Measurements from ENCODE around the gene SYNE1.
A peak's percentile ranks its signal among the peaks of the same experiment; 100 is the strongest.
"Not testable (repeated sequence)": the region's sequence is repeated elsewhere in the genome, so short reads cannot be mapped to it uniquely, and the experiment has no call there.

Gene SYNE1, protein sequence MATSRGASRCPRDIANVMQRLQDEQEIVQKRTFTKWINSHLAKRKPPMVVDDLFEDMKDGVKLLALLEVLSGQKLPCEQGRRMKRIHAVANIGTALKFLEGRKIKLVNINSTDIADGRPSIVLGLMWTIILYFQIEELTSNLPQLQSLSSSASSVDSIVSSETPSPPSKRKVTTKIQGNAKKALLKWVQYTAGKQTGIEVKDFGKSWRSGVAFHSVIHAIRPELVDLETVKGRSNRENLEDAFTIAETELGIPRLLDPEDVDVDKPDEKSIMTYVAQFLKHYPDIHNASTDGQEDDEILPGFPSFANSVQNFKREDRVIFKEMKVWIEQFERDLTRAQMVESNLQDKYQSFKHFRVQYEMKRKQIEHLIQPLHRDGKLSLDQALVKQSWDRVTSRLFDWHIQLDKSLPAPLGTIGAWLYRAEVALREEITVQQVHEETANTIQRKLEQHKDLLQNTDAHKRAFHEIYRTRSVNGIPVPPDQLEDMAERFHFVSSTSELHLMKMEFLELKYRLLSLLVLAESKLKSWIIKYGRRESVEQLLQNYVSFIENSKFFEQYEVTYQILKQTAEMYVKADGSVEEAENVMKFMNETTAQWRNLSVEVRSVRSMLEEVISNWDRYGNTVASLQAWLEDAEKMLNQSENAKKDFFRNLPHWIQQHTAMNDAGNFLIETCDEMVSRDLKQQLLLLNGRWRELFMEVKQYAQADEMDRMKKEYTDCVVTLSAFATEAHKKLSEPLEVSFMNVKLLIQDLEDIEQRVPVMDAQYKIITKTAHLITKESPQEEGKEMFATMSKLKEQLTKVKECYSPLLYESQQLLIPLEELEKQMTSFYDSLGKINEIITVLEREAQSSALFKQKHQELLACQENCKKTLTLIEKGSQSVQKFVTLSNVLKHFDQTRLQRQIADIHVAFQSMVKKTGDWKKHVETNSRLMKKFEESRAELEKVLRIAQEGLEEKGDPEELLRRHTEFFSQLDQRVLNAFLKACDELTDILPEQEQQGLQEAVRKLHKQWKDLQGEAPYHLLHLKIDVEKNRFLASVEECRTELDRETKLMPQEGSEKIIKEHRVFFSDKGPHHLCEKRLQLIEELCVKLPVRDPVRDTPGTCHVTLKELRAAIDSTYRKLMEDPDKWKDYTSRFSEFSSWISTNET (N-terminal part only)

DNA sequence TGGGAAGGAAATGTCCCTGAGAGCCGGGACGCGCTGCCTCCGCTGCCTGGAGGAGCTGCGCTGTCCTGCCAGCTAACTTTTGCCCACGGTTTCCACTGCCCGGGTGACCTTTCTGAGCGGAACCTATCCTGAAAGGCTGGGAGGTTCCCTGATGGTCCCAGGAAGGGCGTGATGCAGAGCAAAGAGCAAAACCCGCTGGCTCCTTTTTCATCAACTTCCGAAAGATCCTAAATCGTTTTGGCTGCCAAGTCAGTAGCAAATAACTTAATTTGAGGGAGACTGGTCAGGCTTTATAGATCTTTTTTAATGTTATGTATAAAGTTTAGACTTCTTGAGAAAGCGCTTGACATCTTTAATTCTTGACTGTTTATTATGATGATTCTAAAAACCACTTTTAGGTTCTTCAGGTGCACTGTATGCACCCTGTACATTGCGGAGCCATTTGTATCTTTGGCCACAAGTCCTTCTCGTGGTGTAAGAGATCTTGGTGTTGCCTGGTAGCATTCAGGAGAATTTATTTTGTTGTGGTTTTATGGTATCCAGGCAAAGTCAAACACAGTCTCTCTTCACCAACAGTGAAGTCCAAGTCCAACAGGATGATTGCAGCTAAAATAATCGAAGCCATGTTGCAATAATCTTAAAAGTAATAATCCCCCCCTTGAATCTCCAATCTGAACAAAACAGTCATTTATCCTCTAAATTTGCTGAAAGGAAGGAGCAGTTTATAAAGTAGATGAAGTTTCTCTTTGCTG is at the start of gene SYNE1:
TSS of gene SYNE1 (minus strand) at position 67 of the 752 bp plus-strand sequence. CDS start 9,031 bp downstream, outside the sequence.
- no peak for DNase-seq (ENCODE audit: low read depth)

DNA sequence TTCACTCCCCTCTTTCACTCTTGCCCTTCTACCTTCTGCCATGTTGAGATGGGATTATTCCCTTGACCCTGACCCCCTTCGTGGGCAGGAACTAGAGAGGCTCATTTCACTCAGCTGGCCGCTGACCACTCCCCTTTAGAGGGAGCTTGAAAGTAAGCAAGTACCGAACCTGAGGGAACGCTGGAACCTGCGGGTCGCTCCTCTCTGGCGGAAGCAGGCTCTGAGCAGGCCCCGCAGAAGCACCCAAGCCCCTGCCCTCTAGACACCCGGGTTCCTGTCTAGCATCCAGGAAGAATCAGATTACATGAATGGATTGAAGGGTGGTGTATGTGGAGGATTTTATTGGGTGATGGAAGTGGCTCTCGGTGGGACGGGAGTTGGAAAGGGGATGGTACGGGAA is 48.7 kb upstream of the SYNE1 start:
- DNase-seq (ENCODE audit: low read depth): no peak

DNA sequence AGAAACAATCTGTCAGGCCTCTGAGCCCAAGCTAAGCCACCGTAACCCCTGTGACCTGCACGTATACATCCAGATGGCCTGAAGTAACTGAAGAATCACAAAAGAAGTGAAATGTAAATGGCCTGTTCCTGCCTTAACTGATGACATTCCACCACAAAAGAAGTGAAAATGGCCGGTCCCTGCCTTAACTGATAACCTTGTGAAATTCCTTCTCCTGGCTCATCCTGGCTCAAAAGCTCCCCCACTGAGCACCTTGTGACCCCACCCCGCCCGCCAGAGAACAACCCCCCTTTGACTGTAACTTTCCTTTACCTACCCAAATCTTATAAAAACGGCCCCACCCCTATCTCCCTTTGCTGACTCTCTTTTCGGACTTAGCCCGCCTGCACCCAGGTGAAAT is 45.8 kb upstream of the SYNE1 start:
- DNase-seq (ENCODE audit: low read depth): not testable (repeated sequence)

DNA sequence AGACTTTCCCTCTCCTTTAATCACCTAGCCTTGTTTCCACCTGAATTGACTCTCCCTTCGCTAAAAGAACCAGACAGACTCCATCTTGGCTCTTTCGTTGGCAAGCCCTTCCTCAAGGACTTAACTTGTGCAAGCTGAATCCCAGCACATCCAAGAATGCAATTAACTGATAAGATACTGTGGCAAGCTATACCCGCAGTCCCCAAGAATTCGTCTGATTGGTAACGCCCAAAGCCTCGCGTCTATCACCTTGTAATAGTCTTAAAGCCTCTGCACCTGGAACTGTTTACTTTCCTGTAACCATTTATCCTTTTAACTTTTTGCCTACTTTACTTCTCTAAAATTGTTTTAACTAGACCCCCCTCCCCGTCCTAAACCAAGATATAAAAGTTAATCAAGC is 45.0 kb upstream of the SYNE1 start:
- no peak for DNase-seq (ENCODE audit: low read depth)

DNA sequence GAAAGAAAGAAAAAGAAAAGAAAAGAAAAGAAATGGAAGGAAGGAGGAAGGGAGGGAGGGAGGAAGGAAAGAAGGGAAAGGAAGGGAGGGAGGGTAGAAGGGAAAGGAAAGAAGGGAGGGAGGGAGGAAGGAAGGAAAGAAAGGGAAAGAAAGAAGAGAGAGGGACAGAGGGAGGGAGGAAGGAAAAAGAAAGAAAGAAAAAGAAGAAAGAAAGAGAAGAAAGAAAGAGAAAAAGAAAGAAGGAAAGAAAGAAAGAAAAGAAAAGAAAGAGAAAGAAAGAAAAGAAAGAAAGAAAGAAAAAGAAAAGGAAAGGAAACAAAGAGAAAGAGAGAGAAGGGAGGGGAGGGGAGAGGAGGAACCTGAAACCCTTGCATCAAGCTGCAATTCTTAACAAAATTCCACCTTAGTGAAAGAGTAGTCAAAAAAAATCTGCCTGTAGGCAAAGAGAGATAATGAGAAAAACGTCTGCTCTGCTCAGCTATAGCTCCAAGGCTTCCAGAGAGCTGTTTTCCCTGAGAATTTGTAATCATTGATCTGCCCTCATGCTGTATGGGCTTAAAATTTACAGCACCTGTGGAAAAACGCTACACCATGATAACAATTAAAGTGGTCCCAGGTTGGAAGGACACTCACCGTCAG is 43.8 kb upstream of the SYNE1 start:
- no peak for DNase-seq (ENCODE audit: low read depth)

DNA sequence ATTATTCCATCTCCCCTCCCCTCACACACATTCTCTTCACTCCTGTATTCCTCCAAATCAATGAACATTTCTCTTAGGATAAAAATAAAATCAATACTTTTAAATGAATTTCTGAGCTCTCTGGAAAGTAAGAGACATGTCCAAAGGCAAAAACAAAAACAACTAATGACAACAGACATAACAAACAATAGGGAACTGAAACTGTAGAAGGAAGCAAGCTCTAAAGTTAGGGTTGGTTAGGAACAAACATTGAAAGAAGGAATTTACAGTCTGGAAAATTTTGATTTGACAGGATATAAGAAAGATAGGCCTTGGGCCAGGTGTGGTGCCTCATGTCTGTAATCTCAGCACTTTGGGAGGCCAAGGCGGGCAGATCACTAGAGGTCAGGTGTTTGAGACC is 43.0 kb upstream of the SYNE1 start:
- DNase-seq (ENCODE audit: low read depth): no peak

DNA sequence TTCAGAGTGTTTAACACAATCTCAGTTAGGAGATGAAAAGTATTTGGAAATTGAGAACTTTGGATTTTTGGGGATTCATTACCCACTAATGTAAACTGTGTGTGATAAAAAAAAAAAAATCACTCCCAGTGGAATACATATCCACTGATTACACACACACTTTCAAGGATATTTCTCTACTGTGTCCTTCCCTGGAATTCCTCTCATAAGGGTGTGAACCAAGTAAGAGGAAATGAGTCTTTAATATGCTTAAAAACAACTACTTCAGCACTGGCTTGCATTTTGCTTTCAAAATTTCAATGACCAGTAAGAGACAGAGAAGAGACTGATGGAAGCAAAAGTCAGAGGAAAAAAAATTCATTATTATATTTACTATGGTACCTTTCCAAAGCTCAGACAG is 36.1 kb upstream of the SYNE1 start:
- no peak for DNase-seq (ENCODE audit: low read depth)

DNA sequence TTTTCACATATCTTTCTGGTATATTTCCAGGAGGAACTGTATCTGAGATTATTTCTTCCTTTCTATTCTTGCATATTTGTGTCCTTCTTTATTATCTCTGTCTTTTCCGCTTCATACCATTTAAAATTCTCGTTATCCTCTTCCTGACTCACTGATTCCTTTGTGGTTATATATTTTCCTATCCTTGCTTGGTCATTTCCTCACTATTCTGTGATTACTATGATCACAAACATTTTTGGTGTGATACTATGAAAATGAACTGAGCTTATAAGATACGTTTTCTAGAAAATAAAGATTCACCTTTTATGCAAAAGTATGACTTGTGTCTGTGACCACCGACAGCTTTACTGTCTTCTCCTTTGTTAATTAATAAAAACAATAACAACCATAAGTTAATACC is 34.0 kb upstream of the SYNE1 start:
- no peak for DNase-seq (ENCODE audit: low read depth)

DNA sequence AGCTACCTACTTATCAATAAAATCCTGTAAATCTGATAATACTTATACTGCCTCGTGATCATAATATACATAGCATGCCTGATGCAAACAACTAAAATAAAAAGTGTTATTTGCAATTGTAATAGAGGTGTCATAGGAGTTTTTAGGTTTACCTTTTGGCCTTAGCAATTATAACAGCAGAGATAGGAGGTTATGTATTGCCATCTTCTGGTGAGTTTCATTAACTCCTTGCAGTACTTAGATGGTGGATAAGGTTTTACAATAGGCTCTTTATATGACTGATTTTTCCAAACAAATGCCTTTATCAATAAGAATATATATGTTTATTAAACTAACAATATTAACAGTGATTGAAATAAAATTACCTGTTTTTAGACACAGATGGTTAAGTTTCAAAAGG is 32.7 kb upstream of the SYNE1 start:
- no peak for DNase-seq (ENCODE audit: low read depth)

DNA sequence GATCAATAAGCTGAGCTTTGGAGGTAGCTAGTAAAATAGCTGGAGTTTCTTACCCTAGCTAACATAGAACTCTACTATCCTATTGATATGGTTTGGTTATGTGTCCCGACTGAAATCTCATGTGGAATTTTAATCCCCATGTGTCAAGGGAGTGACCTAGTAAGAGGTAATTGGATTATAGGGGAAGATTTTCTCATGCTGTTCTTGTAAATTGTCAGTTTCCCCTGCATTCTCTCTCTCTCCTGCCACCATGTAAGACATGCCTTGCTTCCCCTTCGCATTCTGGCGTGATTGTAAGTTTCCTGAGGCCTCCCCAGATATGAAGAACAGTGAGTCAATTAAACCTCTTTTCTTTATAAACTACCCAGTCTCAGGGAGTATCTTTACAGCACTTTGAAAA is 24.6 kb upstream of the SYNE1 start:
- no peak for DNase-seq (ENCODE audit: low read depth)

DNA sequence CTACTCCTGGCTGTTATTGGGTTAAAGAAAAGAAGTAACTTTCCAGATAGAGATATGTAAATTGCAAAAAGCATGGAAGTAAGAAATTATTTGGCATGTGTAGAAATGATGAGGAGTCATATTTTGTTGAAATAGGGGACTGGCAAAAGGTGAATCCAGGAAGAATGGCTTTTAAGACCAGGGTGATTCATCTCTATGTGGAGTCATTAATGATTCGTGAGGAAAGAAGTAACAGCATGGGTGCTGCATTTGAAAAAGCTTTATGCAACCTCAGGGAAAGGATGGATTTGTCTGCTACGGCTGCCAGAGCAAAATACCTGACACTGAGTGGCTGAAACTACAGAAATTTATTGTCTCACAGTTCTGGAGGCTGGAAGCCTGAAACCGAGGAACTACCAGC is 14.8 kb upstream of the SYNE1 start:
- no peak for DNase-seq (ENCODE audit: low read depth)

DNA sequence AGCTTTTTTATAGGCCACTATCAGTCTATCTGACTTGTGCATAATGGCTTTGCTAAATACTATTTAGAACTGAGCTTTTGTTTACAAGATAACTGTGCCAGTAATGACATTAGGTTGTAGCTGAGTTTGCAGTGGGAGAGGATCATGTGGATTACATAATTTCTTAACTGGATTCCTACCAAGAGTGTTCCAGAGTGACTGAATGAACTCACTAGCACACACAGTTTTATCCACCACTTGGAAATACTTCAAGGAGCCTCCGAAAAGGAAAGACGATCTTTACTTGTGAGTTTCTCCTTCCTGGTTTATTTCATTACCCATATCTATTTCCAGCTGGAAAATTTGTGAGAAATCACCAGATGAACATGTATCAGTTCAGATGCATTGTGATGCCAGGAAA is 10.9 kb upstream of the SYNE1 start:
- DNase-seq (ENCODE audit: low read depth): no peak

DNA sequence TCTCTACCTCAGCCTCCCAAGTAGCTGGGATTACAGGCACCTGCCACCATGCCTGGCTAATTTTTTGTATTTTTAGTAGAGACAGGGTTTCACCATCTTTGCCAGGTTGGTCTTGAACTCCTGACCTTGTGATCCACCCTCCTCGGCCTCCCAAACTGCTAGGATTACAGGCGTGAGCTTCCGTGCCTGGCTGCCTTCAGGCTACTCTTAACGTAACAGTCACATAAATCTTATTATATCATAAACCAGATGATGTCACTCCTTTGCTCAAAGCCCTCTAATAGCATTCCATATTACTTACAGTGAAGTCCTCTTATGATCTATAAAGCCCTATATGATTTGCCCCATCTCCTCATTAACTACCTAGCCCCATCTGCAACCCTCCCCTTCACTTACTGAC is 9.6 kb upstream of the SYNE1 start:
- not testable (repeated sequence) for DNase-seq (ENCODE audit: low read depth)

DNA sequence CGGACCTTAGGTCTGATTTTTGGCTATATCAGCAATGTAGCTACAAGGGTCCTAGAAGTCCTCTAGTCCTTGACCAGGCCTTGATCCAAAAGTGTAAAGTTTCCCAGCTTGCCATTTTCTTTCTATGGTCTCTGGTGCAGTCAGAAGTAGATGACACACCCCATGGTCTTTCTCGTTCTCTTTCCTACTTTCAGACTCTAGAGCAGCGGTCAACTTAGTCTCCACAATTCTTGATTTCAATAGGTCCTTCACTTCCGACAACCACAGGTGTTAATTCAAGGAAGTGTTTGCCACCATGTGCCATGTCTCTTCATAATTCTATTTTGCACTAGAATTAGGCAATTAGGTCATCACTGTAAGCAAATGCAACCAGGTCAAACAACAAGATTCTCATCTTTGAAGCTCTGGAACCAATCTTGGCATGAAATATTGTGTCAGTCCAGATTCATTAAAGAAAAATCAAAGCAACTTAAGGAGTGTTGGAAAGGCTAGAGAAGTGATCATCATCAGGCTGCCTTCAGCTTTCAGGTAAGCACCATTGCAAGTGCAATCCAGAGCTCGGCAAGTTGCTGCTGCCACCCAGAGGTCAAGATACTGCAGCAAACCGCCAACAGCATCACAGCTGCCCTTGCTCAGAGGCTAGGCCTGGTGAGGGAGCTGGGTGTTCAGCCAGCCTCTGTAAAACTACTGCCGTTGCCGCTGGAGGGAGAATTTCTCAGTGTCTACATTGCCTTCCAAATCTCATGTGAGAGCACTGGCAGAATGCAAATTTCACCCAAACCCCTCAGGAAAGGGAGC is 5.6 kb upstream of the SYNE1 start:
- DNase-seq (ENCODE audit: low read depth): no peak

DNA sequence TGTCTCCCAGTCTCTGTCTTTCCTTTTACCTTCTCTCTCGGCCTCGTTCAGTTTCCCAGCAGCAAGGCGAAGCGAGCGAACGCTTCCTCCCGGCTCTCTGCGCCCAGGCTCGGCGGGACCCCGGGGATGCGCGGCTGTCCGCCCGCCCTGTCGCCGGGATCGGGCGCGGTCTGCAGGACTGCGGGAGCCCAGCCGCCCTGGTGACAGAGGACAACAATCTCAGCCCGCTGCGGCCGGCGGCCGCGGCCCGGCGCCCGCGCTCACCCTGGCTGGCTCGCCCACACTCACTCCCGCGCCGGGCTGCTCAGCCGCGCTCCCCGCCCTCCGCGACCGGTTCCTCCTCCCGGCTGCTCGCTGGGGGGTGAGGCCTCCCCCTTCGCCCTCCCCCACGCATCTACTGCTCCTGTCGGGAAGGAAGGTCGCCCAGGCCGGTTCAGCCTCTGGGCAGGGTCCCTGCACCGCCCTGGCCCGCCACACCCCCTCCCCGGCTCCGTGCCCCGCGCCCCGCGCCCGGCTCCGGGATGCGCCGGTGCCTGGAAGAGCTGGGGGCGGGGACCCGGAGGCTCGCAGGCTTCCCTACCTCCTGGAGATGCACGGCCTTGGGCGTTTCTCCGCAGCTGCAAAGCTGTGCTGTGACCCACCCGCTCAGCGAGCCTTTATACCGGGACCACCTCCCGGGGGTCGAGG is 410 bp downstream of the SYNE1 start:
- no peak for DNase-seq (ENCODE audit: low read depth)

DNA sequence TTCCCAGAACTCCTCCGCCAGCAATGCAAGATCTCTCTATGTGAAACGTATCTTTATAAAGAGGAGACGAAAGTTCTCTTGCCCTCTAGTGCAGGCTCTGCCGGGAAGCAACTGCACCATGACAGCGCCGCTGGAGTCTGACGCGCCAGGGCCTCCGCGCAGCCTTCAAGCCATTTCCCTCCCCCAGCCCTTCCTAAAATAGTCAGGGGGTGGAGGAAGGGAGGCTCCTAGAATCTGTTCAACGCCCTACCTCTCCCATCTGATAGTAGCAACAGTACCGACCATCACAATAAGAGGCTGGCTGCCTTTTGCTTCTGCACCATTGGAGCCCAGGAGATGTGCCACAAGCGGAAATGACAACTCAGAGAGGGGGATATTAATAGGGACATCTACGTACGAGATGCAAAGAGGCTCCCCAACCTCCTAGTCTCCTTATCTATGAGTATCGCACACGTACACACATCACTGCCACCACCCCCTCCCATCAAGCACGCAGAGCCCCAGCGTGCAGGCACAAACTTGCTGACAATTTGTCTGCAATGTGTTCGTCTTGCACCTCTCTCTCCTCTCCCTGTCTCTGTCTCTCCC is 1.0 kb downstream of the SYNE1 start:
- no peak for DNase-seq (ENCODE audit: low read depth)

DNA sequence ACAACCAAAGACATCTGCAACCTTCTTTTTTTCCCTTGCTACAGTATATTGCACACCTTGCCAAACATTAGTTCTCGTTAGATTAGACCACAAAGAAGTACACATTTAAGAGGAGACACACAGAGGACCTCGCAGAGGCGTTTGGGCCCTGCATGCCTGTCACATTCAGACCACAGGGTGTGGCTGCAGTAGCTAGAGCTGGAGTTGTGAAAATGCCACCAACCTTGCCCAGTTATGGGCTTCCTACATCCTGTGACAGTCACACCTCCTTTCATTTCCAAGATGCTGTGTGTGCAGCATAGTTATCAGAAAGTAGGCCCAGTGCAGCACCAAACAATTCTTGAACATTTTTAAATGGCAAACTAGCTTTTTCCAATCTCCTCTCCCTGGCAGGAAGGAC is 2.4 kb downstream of the SYNE1 start:
- DNase-seq (ENCODE audit: low read depth): peak; percentile 29

DNA sequence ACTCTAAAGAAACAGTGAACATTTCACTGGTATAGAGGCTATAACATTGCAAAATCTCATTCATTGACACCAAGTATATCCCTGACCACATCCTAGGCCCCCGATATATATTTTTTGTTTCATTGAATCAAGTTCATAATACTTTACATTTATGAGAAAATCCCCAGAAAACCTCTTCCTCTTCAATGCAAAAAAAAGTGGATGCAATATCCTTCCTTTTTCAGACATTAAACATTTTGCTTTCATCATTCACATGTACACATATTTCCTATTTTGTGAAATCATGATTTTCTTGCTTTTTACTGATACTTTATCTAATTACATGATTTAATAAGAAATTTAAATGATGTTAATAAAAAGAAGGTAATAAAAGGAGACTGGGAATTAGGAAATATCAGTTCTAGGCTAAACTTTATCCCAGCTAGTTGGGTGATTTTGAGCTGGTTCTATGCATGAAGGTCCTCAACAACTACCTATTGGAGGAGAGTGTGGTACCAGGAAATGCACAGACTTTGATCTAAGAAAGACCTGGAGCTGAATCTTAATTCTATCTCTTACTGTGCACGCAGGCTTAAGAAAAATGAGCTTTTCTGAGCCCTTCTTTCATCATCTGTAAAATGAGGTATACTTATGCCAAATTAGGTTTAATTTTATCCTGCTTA is 4.9 kb downstream of the SYNE1 start:
- DNase-seq (ENCODE audit: low read depth): no peak

DNA sequence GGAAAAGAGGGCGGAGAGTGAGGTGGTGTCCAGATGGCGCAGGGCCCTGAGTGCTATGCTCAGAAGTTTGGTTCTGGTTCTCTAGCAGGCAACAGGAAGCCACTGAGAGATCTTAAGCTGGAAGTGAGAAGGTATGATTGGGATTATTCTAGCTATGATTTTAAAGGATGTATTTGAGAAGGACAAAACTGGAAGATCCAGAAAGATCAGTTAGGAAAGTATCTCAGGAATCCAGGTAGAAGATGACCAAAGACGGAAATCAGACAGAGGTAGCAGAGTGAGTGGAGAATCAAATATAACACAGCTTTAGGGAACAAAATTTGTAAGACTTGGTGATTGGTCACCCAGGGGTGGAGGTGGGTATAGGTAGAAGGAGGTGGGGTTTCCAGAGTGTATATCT is 5.8 kb downstream of the SYNE1 start:
- DNase-seq (ENCODE audit: low read depth): no peak

Data from activated gamma-delta T cell treated with anti-CD3 and anti-CD28 coated beads, Interleukin-2, amount 50 U/mL, for 16 hours (primary cell).